ENCODE results near the gene PRR23E. TPM values are rescaled to one million over a fixed set of nuclear protein-coding genes. Genes with fewer than 3 reads are reported as not detected.

Gene PRR23E
- total RNA-seq, 1 experiment from 2014 or later = not detected

DNA sequence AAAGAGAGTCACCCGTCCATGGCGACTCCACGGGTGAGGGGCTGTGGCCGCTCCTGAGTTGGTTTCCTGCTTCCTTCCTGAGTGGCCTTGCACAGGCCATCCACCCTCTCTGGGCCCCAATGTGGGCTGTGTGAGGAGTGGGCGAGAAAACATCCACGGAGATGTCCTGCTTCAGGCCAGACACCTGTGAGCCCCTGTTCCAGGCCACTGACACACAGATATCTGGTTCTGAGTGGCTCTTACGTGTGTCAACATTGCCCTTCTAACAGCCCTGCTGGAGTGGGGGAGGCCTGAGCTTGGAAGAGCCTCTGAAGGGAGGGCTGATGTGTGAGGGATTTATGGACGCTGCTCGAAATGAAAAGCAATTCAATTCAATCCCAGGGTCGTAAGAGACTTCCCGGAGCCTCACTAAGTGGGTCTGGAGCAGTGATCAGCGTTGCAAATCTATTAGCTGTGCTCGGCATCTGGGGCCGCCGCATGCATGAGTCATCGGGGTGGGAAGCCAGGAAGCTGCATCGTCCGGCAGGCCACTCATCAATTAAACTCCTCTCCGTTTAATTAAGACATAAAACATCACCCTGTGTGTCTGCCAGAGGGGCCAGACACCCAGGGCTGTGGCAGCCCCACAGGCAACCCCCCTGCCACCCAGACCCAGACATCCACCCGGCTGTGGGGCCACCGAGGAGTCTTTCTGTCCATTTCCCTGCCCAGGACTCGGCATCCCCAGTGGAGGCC, 20.0 kb upstream of the PRR23E start:
- CTCF ChIA-PET = interaction anchor here (0.9 kb wide), 2 partner anchors 17 to 191 kb away, joined by 3 to 4 read pairs; partner anchors contain the start of gene PLXNA1
- H3K27ac Mint-ChIP-seq (ENCODE audit: unreplicated experiment) = no peak overlapping the region
- H3K9me3 Mint-ChIP-seq (ENCODE audit: low read depth, unreplicated experiment) = no peaks in the 10 kb centered on the region
- no peak for TF ChIP-seq CTCF (IDR thresholded peaks at IDR 0.05; ENCODE audit: unreplicated experiment)
- H3K36me3 Mint-ChIP-seq (ENCODE audit: insufficient read depth, unreplicated experiment) = no peaks in the 10 kb centered on the region
- H3K27me3 Mint-ChIP-seq (ENCODE audit: unreplicated experiment) = peaks cover 84% of the 10 kb centered on the region
- no peaks in the 10 kb centered on the region for H3K4me1 Mint-ChIP-seq (ENCODE audit: low read depth, unreplicated experiment)
- H3K4me3 Mint-ChIP-seq (ENCODE audit: low read depth, unreplicated experiment) = no peak overlapping the region
- peak; percentile 65 for DNase-seq
- BruUV-seq (replicated peaks) = no TSS peak
- intact Hi-C loops (cut with micrococcal nuclease; ENCODE audit: unreplicated experiment) = loop anchor here (10.0 kb wide), 2 partner anchors 188 to 418 kb away; partner anchors contain the start of gene PLXNA1

GRCh38 chr3:127173516-127174166, 19.3 kb upstream of the PRR23E start:
- Mint-ChIP-seq H3K27me3 (ENCODE audit: unreplicated experiment) (peaks cover 81% of the 10 kb centered on the region), H3K9me3 (ENCODE audit: low read depth, unreplicated experiment) (no peaks in the 10 kb centered on the region), H3K4me3 (ENCODE audit: low read depth, unreplicated experiment) (no peak overlapping the region), H3K4me1 (ENCODE audit: low read depth, unreplicated experiment) (no peaks in the 10 kb centered on the region), H3K27ac (ENCODE audit: unreplicated experiment) (no peak overlapping the region), H3K36me3 (ENCODE audit: insufficient read depth, unreplicated experiment) (no peaks in the 10 kb centered on the region)
- no peak for TF ChIP-seq CTCF (IDR thresholded peaks at IDR 0.05; ENCODE audit: unreplicated experiment)
- no peak for DNase-seq
- CTCF ChIA-PET = interaction anchor here (0.9 kb wide), 1 partner anchor 191 kb away, joined by 4 read pairs; the partner anchor contains the start of gene PLXNA1
- no TSS peak for BruUV-seq (replicated peaks)
- intact Hi-C loops (cut with micrococcal nuclease; ENCODE audit: unreplicated experiment) = loop anchor here (10.0 kb wide), 2 partner anchors 189 to 419 kb away; partner anchors contain the start of gene PLXNA1

DNA sequence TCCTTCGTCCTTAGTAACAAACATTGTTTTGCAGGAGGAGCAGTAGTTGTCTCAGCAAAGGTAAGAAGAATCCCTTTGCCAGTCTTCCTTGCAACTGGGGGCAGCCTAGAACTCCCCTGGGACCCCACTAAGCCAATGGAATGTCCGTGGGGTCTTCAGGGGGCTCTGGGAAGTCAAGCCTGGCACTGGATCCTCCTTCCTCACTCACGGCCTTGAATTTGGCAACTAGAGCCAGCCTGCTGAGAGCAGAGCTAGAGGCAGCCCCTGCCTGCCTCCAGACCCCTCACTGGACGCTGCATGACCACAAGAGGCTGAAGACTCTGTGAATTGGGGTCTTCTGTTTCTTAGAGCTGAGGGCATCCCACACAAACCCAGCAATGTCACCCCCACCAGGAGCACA, 18.6 kb upstream of the PRR23E start:
- no peak overlapping the region for H3K4me3 Mint-ChIP-seq (ENCODE audit: low read depth, unreplicated experiment)
- intact Hi-C loops (cut with micrococcal nuclease; ENCODE audit: unreplicated experiment) = loop anchor here (10.0 kb wide), 2 partner anchors 189 to 419 kb away; partner anchors contain the start of gene PLXNA1
- no peak for DNase-seq
- no peak overlapping the region for H3K27ac Mint-ChIP-seq (ENCODE audit: unreplicated experiment)
- CTCF ChIA-PET = no interaction called here
- no peaks in the 10 kb centered on the region for H3K4me1 Mint-ChIP-seq (ENCODE audit: low read depth, unreplicated experiment)
- peaks cover 81% of the 10 kb centered on the region for H3K27me3 Mint-ChIP-seq (ENCODE audit: unreplicated experiment)
- no TSS peak for BruUV-seq (replicated peaks)
- TF ChIP-seq CTCF (IDR thresholded peaks at IDR 0.05; ENCODE audit: unreplicated experiment) = no peak
- H3K9me3 Mint-ChIP-seq (ENCODE audit: low read depth, unreplicated experiment) = no peaks in the 10 kb centered on the region
- no peaks in the 10 kb centered on the region for H3K36me3 Mint-ChIP-seq (ENCODE audit: insufficient read depth, unreplicated experiment)

DNA sequence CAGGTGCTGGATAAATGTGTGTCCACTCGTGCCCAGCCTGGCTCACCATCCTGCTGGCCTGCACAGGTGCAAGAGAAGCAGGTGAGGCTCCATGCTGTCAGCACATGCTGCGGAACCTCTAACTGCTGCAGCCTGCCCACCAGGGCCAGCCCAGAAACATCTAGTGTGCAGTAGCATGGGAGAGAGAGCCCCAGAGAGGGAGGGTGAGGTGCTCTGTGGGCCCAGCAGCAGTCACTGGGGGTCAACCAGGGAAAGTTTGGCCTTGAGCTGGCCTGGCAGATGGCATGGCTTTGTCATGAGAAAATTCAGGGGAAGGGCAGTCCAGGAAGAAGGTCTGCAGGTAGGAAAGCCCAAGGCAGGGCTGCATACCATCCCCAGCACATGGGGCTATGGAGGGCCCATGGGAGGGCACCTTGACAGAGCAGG, 18.2 kb upstream of the PRR23E start:
- peaks cover 2% of the 10 kb centered on the region for H3K9me3 Mint-ChIP-seq (ENCODE audit: low read depth, unreplicated experiment)
- H3K27ac Mint-ChIP-seq (ENCODE audit: unreplicated experiment) = no peak overlapping the region
- H3K4me3 Mint-ChIP-seq (ENCODE audit: low read depth, unreplicated experiment) = no peak overlapping the region
- no peak for DNase-seq
- H3K36me3 Mint-ChIP-seq (ENCODE audit: insufficient read depth, unreplicated experiment) = no peaks in the 10 kb centered on the region
- no TSS peak for BruUV-seq (replicated peaks)
- TF ChIP-seq CTCF (IDR thresholded peaks at IDR 0.05; ENCODE audit: unreplicated experiment) = no peak
- CTCF ChIA-PET = no interaction called here
- H3K27me3 Mint-ChIP-seq (ENCODE audit: unreplicated experiment) = peaks cover 81% of the 10 kb centered on the region
- no peaks in the 10 kb centered on the region for H3K4me1 Mint-ChIP-seq (ENCODE audit: low read depth, unreplicated experiment)
- intact Hi-C loops (cut with micrococcal nuclease; ENCODE audit: unreplicated experiment) = loop anchor here (10.0 kb wide), 2 partner anchors 190 to 420 kb away; partner anchors contain the start of gene PLXNA1
